ENCODE measurements around the gene CFAP43. TPM values are rescaled to one million over a fixed set of nuclear protein-coding genes. Genes with fewer than 3 reads are reported as not detected.

CFAP43 gene
- total and polyA plus RNA-seq, 2 of the 8 experiments (the other 6 are each of a cell fraction or from before 2014, with no cell fraction given), result 0.11 to 0.27 TPM

DNA sequence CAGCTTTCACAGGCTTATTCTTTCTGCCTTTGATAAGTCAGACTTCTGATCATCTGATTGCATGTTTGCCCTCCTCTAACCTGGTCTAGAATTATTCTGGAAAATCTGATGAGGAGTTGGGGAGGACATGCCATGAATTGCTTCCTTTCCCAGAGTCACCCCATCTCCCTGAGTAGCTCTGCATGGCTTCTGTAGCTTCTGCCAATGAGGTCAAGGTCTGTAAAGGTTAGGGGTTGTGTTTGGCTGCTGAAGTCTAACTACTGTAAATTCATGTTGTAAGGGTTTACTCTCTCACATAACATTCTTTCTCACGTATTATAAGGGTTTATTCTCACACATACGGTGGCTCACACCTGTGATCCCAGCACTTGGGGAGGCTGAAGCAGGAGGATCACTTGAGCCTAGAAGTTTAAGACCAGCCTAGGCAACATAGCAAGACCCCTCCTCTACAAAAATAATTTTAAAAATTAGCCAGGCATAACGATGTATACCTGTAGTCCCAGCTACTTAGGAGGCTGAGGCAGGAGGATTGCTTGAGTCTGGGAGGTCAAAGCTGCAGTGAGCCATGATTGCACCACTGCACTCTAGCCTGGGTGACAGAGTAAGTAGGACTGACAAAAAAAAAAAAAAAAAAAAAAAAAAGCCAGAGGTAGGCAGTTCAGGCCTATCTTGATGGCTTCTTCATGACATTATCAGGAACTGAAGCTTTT, 47.5 kb upstream of the CFAP43 start (continued):
- TF ChIP-seq FOSL1 (IDR thresholded peaks at IDR 0.05; ENCODE audit: insufficient read depth, low read depth, low read length), result no peak
- TF ChIP-seq, protein P1, sequence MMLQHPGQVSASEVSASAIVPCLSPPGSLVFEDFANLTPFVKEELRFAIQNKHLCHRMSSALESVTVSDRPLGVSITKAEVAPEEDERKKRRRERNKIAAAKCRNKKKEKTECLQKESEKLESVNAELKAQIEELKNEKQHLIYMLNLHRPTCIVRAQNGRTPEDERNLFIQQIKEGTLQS (IDR thresholded peaks at IDR 0.05; ENCODE audit: insufficient read depth, low read depth, low read length), result no peak

All from H1 (cell line).